Astrocyte of the cerebellum (primary cell): ENCODE measurements around the gene EVA1C.

Experiments
- DNase-seq: peaks from one replicate; pipeline ENCODE4 v3.0.0-alpha.2; 2011; ENCODE audit warnings: low read depth
- H3K4me3 ChIP-seq: 2 replicates; pipeline ENCODE4 v1.5.1; 2011; ENCODE audit warnings: mild to moderate bottlenecking, low read depth, low read length, moderate library complexity
- CTCF ChIP-seq: IDR thresholded peaks from 2 replicates; pipeline ENCODE4 v1.5.1; 2012; ENCODE audit warnings: low read length, low read depth, moderate library complexity, mild to moderate bottlenecking; ENCODE audit errors: missing control alignments
- in situ Hi-C: cut with HindIII; loops from 2 replicates; pipeline ENCODE4 v1.10.0; 2017; ENCODE audit warnings: low sequenced_read_pairs

EVA1C gene

GRCh38 chr21:32393677-32394001, 18.9 kb upstream of the EVA1C start:
- in situ Hi-C loops: no loop called here

GRCh38 chr21:32403201-32403777, 9.2 kb upstream of the EVA1C start:
- peak; percentile 60 for TF ChIP-seq CTCF
- DNase-seq: no peak
- in situ Hi-C loops: no loop called here
- no peak overlapping the region for H3K4me3 ChIP-seq

More at GRCh38 chr21:32393677-32394001, 18.9 kb upstream of the EVA1C start:
- peak overlapping the region; percentile 95 for H3K4me3 ChIP-seq
- TF ChIP-seq CTCF: no peak
- DNase-seq: no peak

- DNase-seq: no peak
- in situ Hi-C loops: loop anchor here (5.0 kb wide), 1 partner anchor 201 kb away; no protein-coding TSS in a partner anchor
- no peak for TF ChIP-seq CTCF
- H3K4me3 ChIP-seq: no peak overlapping the region
Observed at GRCh38 chr21:32406405-32406804, 6.1 kb upstream of the EVA1C start.

GRCh38 chr21:32410291-32410690, 2.2 kb upstream of the EVA1C start:
- in situ Hi-C loops: no loop called here
- no peak for TF ChIP-seq CTCF
- no peak for DNase-seq
- H3K4me3 ChIP-seq: no peak overlapping the region

- TF ChIP-seq CTCF: no peak
- peak overlapping the region; percentile 47 for H3K4me3 ChIP-seq
- no peak for DNase-seq
- in situ Hi-C loops: no loop called here
Observed at GRCh38 chr21:32410916-32411315, 1.6 kb upstream of the EVA1C start.

GRCh38 chr21:32411350-32412161, 950 bp upstream of the EVA1C start:
- H3K4me3 ChIP-seq: peak overlapping the region; percentile 47
- no peak for TF ChIP-seq CTCF
- in situ Hi-C loops: no loop called here
- no peak for DNase-seq
